ENCODE results near the gene MED27.
"Not testable (repeated sequence)": the region's sequence is repeated elsewhere in the genome, so short reads cannot be mapped to it uniquely, and the experiment has no call there.

Gene MED27

GRCh38 chr9:131926360-131926922 is 153.2 kb downstream of the MED27 start:
- no peak for DNase-seq (ENCODE audit: low read depth in 1 of 2, low spot score in 1 of 2)

DNA sequence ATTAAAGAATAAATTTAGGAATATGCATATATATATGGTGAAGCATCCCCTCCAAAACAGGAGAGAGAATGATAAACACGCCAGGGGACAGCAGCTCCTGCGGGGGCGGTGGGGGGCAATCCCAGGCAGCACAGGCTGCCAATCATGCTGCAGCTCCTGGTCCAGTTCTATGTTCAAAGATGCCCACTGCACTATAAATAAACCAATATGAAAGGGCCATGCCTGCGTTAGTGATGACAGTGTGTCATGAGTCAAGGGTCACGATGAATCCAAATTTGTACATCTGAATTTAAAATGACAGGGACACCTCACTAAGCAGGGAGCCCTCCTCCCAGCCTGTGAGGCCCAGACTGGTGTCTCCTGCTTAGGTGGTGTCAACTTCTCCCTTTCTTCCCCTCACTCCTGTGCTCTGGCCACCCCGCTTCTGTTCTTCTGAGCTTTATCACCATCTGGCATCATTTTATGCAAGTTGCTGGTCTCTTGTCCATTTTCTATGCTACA is 153.9 kb downstream of the MED27 start:
- DNase-seq (ENCODE audit: low read depth in 1 of 2, low spot score in 1 of 2): no peak

- no peak for DNase-seq (ENCODE audit: low read depth in 1 of 2, low spot score in 1 of 2)
Observed at GRCh38 chr9:131923766-131924165, 155.9 kb downstream of the MED27 start.

GRCh38 chr9:131923132-131923671 is 156.5 kb downstream of the MED27 start:
- DNase-seq (ENCODE audit: low read depth in 1 of 2, low spot score in 1 of 2): no peak

DNA sequence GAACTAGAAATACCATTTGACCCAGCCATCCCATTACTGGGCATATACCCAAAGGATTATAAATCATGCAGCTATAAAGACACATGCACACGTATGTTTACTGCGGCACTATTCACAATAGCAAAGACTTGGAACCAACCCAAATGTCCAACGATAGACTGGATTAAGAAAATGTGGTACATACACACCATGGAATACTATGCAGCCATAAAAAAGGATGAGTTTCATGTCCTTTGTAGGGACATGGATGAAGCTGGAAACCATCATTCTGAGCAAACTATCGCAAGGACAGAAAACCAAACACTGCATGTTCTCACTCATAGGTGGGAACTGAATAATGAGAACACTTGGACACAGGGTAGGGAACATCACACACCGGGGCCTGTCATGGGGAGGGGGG is 158.0 kb downstream of the MED27 start:
- DNase-seq (ENCODE audit: low read depth in 1 of 2, low spot score in 1 of 2): not testable (repeated sequence)

- no peak for DNase-seq (ENCODE audit: low read depth in 1 of 2, low spot score in 1 of 2)
Observed at GRCh38 chr9:131919216-131919615, 160.5 kb downstream of the MED27 start.

DNA sequence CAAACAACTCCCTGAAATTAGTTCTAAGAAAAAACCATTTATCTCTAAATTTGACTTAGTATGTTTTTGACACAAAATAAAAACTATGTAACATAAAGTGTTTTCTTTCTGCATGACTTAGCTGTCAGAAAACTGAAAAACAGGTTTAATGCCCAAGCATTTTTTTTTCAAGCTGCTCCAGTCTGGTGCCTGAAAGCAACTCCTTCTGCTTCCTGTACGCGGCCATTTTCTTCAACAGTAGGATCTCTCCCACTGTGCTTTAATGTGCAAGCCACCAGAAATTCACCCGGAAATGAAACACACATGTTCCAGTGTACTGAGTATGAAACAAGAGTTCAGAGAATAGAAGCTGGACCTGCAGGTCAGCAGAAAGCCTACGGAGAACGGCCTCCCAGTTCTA is 161.2 kb downstream of the MED27 start:
- DNase-seq (ENCODE audit: low read depth in 1 of 2, low spot score in 1 of 2): no peak

- no peak for DNase-seq (ENCODE audit: low read depth in 1 of 2, low spot score in 1 of 2)
Observed at GRCh38 chr9:131917009-131917408, 162.7 kb downstream of the MED27 start.

- DNase-seq (ENCODE audit: low read depth in 1 of 2, low spot score in 1 of 2): no peak
Observed at GRCh38 chr9:131915181-131915580, 164.5 kb downstream of the MED27 start.

DNA sequence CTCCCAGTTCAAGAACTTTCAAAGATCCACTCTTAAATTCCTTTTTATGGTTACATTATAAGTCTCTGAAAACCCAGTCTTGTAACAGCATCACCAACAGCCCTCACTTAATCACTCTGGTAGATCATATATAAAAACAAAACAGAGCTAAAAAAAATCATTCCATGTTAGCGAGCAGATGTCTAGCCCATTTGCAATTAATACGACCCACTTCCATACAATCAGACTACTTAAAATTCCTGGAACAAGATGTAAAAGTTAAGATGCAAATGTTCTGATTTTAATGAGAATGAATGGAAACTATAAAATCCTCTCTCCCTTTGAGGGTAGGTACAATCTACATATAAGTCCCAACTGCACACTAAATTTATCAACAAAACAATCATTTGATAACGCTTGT is 167.0 kb downstream of the MED27 start:
- no peak for DNase-seq (ENCODE audit: low read depth in 1 of 2, low spot score in 1 of 2)

DNA sequence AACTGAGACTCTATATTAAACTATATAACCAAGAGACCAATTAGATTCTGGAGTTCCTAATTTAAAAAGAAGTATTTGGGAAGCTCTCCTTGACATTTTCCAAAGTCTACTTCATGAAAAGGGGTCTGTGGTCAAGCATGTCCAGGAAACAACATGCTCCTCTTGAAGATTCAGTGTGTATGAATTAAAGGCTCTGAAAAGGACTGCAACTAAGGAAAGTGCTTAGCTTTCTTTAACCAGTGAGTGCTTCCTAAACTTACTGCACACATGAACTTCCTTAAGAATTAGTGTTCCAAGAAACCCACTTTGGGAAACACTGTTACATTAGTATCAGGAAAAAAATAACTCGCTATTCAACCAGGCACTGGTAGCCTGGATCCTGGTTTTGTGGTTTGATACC is 167.6 kb downstream of the MED27 start:
- no peak for DNase-seq (ENCODE audit: low read depth in 1 of 2, low spot score in 1 of 2)

GRCh38 chr9:131910572-131910971 is 169.1 kb downstream of the MED27 start:
- DNase-seq (ENCODE audit: low read depth in 1 of 2, low spot score in 1 of 2): no peak

DNA sequence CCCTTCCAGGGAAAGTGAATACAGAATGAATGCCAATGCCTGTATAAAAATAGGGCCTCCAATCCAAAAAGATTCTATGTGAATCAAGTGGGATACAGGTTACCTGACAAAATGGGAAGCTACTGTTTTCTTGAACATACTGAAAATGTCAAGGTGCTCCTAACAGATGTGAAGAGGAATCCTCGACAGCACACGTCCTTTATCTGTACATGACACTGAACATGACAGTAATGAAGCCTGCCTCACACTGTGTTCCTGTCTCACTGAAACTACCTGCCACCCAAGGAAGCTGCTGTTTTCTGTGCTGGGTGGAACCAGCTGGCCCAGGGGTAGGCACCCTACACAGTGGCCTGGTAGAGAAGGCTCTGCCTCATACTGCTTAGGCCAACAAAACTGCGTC is 174.5 kb downstream of the MED27 start:
- no peak for DNase-seq (ENCODE audit: low read depth in 1 of 2, low spot score in 1 of 2)

GRCh38 chr9:131899296-131900228 is 180.1 kb downstream of the MED27 start:
- DNase-seq (ENCODE audit: low read depth in 1 of 2, low spot score in 1 of 2): no peak

GRCh38 chr9:131892902-131893500 is 186.7 kb downstream of the MED27 start:
- no peak for DNase-seq (ENCODE audit: low read depth in 1 of 2, low spot score in 1 of 2)

DNA sequence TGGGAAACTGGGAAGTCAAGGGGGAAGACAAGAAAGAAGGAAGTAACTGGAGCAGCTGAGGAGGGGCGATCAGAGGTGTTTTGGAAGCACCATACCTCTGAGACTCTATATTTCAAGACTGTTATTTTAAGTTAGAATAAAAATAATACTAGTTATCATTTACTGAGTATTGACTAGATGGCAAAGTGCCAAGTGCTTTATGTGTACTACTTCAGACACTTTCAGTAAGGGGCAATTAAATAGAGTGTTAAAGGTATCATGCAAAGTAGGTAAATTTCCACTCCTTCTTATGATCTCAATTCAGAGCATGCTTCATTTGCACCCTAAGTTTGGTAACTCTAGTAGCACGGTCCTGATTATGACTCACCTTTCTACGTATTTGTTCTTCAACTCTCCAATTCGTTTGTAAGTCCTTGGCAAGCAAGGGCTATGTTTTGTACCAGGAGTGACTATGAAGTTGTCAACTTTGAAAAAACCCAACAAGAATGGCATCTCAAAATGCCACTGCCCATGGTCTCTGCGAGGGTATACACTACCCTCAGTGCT is 187.4 kb downstream of the MED27 start:
- no peak for DNase-seq (ENCODE audit: low read depth in 1 of 2, low spot score in 1 of 2)

- DNase-seq (ENCODE audit: low read depth in 1 of 2, low spot score in 1 of 2): no peak
Observed at GRCh38 chr9:131891598-131891997, 188.1 kb downstream of the MED27 start.

GRCh38 chr9:131889437-131890251 is 190.0 kb downstream of the MED27 start:
- DNase-seq (ENCODE audit: low read depth in 1 of 2, low spot score in 1 of 2): no peak

DNA sequence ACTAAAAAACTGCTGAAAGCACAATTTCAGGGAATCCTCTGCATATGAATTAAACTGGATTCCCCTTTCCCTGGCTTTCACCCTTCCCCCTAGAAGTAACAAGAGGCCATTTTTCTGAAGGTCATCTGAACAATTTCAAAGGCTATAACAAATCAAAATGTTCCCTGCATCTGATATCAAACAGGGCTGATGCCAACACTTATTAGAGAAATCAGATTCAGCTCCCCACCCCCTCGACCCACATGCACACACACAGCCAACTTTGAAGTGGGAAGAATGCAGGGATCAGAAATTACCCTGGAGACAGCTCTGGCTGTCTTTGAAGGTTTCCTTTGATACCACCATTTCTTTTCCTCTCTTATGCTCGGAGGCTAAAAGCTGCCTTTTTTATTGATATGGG is 190.7 kb downstream of the MED27 start:
- DNase-seq (ENCODE audit: low read depth in 1 of 2, low spot score in 1 of 2): no peak

DNA sequence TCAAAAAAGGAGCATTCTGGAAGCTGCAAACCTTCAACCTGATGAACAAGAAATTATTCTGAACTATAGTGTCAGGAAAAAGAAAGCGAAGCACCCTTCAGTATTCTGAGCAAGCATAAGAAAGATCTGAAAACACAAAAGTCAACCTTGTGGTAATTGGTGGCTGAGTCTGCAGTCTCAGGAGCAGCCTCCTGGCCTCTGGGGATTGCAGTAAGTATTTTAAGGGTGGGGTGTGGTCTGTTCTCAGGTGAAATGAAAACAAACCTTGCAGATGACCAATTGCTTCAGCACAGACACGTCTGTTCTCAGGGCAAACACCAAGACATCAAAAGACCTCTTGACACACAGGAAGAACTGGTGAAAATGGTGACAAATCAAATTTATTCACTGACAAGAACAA is 192.0 kb downstream of the MED27 start:
- DNase-seq (ENCODE audit: low read depth in 1 of 2, low spot score in 1 of 2): no peak

DNA sequence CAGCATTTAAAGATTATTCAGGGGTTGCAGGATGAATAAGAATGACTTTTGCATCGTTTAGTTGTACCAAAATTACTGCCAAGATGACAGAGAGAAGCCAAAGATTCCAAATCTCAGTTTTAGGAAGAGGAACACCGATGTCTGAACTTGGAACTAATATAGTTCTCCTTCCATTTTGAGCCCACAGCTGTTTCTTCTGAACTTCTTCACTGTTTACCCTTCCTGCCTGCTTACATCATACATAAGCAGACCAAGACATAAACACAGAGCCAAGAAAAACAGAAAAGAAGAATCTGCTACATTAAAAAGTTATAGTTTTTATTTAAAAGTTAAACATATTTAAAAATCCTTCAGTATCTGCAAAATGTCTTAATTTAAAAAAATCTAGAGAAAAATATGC is 192.8 kb downstream of the MED27 start:
- no peak for DNase-seq (ENCODE audit: low read depth in 1 of 2, low spot score in 1 of 2)

Data from activated T-helper 1 cell treated with anti-CD3 and anti-CD28 coated beads, Interleukin-2, amount 50 U/mL, for 16 hours (primary cell).